ENCODE data around the gene LSAMP. TPM values are rescaled to one million over a fixed set of nuclear protein-coding genes. Genes with fewer than 3 reads are reported as not detected.

Gene LSAMP
- total RNA-seq, 1 experiment from 2014 or later, result 5.7 TPM

GRCh38 chr3:116233711-116234357, 211.5 kb downstream of the LSAMP start (continued):
- TF ChIP-seq E2F4 (CRISPR knock-in tag; IDR thresholded peaks at IDR 0.05; ENCODE audit: borderline replicate concordance, low read depth), result no peak
- TF ChIP-seq ZNF671 (CRISPR knock-in tag; IDR thresholded peaks at IDR 0.05), result no peak
- no peak for TF ChIP-seq NR1H2 (CRISPR knock-in tag; IDR thresholded peaks at IDR 0.05)
- no peak for TF ChIP-seq MLX (CRISPR knock-in tag; IDR thresholded peaks at IDR 0.05)
- TF ChIP-seq GRHL2 (CRISPR knock-in tag; IDR thresholded peaks at IDR 0.05; ENCODE audit: insufficient replicate concordance, severe bottlenecking), result no peak
- no peak for TF ChIP-seq ELF4 (CRISPR knock-in tag; IDR thresholded peaks at IDR 0.05; ENCODE audit: low read depth)

- H3K4me3 Mint-ChIP-seq, result no peak overlapping the region
- ChIA-PET POLR2A (no interaction called here), CTCF (interaction anchor here (1.9 kb wide), 1 partner anchor 244 kb away, joined by 4 read pairs; no protein-coding TSS in a partner anchor)
- ATAC-seq, result no peak
- no peaks in the 10 kb centered on the region for H3K36me3 Mint-ChIP-seq
- H3K27me3 Mint-ChIP-seq (ENCODE audit: low read depth), result no peaks in the 10 kb centered on the region
- H3K9me3 Mint-ChIP-seq, result no peaks in the 10 kb centered on the region
- TF ChIP-seq ZBTB43 (CRISPR knock-in tag; IDR thresholded peaks at IDR 0.05) (no peak), NR2C2 (CRISPR knock-in tag; IDR thresholded peaks at IDR 0.05) (no peak), ESRRA (CRISPR knock-in tag; IDR thresholded peaks at IDR 0.05; ENCODE audit: borderline replicate concordance) (no peak), EMX1 (CRISPR knock-in tag; IDR thresholded peaks at IDR 0.05) (no peak), AR (CRISPR knock-in tag; IDR thresholded peaks at IDR 0.05) (no peak), GRHL2 (CRISPR knock-in tag; IDR thresholded peaks at IDR 0.05; ENCODE audit: insufficient replicate concordance, severe bottlenecking) (no peak), ZNF219 (CRISPR knock-in tag; IDR thresholded peaks at IDR 0.05; ENCODE audit: borderline replicate concordance) (no peak), ZNF512 (CRISPR knock-in tag; IDR thresholded peaks at IDR 0.05; ENCODE audit: borderline replicate concordance) (no peak), ZMAT4 (CRISPR knock-in tag; IDR thresholded peaks at IDR 0.05) (no peak), NR3C1 (CRISPR knock-in tag; conservative IDR thresholded peaks at IDR 0.05; ENCODE audit: low read depth) (no peak), JAZF1 (CRISPR knock-in tag; IDR thresholded peaks at IDR 0.05) (no peak), ZNF416 (CRISPR knock-in tag; IDR thresholded peaks at IDR 0.05) (no peak), SMAD4 (CRISPR knock-in tag; IDR thresholded peaks at IDR 0.05) (no peak), NFATC4 (CRISPR knock-in tag; IDR thresholded peaks at IDR 0.05) (no peak), AFF4 (CRISPR knock-in tag; IDR thresholded peaks at IDR 0.05; ENCODE audit: borderline replicate concordance) (no peak), ATF3 (CRISPR knock-in tag; conservative IDR thresholded peaks at IDR 0.05) (no peak)
- DNase-seq (ENCODE audit: low spot score), result no peak
- H3K27ac Mint-ChIP-seq, result no peak overlapping the region
- no peaks in the 10 kb centered on the region for H3K4me1 Mint-ChIP-seq
Measured at GRCh38 chr3:116230431-116231020, 214.8 kb downstream of the LSAMP start.
